WTC11 (cell line): Measurements from ENCODE around the gene VPS52. TPM values are rescaled to one million over a fixed set of nuclear protein-coding genes. Genes with fewer than 3 reads are reported as not detected.

Source experiments
- ATAC-seq: fragments of 200-7000 bp; cut with Tn5 transposase; 2 replicates; pipeline ENCODE4 v1.10.0; 2021; ENCODE audit warnings: mild to moderate bottlenecking, moderate library complexity
- CTCF ChIA-PET: fragments of 300-600 bp; sonication (Branson Sonifier 250); formaldehyde crosslinking; loops from one replicate; lab custom pipeline; 2021; ENCODE audit warnings: antibody characterized with exemption; lab: Charles Lee
- POLR2A ChIA-PET: fragments of 350-600 bp; sonication (Branson Sonifier 250); formaldehyde crosslinking; loops from one replicate; lab custom pipeline; 2021; ENCODE audit warnings: antibody characterized with exemption; lab: Charles Lee
- DNase-seq: peaks from one replicate; pipeline ENCODE4 v3.0.0; 2021; ENCODE audit warnings: low spot score
- H3K27ac Mint-ChIP-seq: 2 replicates; pipeline ENCODE4 v1.8.0; 2021; ENCODE audit warnings: mixed read lengths
- H3K27me3 Mint-ChIP-seq: 2 replicates; pipeline ENCODE4 v1.8.0; 2021; ENCODE audit warnings: low read depth, mild to moderate bottlenecking, moderate library complexity, mixed read lengths
- H3K36me3 Mint-ChIP-seq: 2 replicates; pipeline ENCODE4 v1.8.0; 2021; ENCODE audit warnings: mixed read lengths
- H3K4me1 Mint-ChIP-seq: 2 replicates; pipeline ENCODE4 v1.8.0; 2022; ENCODE audit warnings: mixed read lengths
- H3K4me3 Mint-ChIP-seq: 2 replicates; pipeline ENCODE4 v1.8.0; 2021; ENCODE audit warnings: mild to moderate bottlenecking, moderate library complexity, mixed read lengths
- H3K9me3 Mint-ChIP-seq: 2 replicates; pipeline ENCODE4 v1.8.0; 2021; ENCODE audit warnings: mixed read lengths
- EMX1 ChIP-seq: fragments of 250-450 bp; sonication (Bioruptor Pico); IDR thresholded peaks from 2 replicates; pipeline ENCODE4 v1.8.0; 2021; ENCODE audit warnings: mild to moderate bottlenecking
- FOXJ3 ChIP-seq: sonication (generic); formaldehyde crosslinking; IDR thresholded peaks from 2 replicates; pipeline ENCODE4 v1.9.0; 2021; ENCODE audit warnings: missing genetic modification reagents, mild to moderate bottlenecking, borderline replicate concordance
- JAZF1 ChIP-seq: fragments of 250-450 bp; sonication (Bioruptor Pico); IDR thresholded peaks from 2 replicates; pipeline ENCODE4 v1.9.0; 2021; ENCODE audit warnings: moderate library complexity, mild to moderate bottlenecking, inconsistent platforms
- NFYB ChIP-seq: sonication (generic); formaldehyde crosslinking; conservative IDR thresholded peaks from 2 replicates; pipeline ENCODE4 v1.8.0; 2022; ENCODE audit warnings: low read depth, missing genetic modification reagents
- NR2C2 ChIP-seq: sonication (generic); formaldehyde crosslinking; IDR thresholded peaks from 2 replicates; pipeline ENCODE4 v1.8.0; 2022; ENCODE audit warnings: mild to moderate bottlenecking, missing genetic modification reagents
- OVOL2 ChIP-seq: fragments of 250-450 bp; sonication (Bioruptor Pico); IDR thresholded peaks from 2 replicates; pipeline ENCODE4 v1.9.0; 2021; ENCODE audit warnings: mild to moderate bottlenecking, borderline replicate concordance
- PRRX2 ChIP-seq: fragments of 250-450 bp; sonication (Bioruptor Pico); IDR thresholded peaks from 2 replicates; pipeline ENCODE4 v1.8.0; 2021; ENCODE audit warnings: mild to moderate bottlenecking
- RELA ChIP-seq: sonication (generic); formaldehyde crosslinking; IDR thresholded peaks from 2 replicates; pipeline ENCODE4 v1.8.1; 2022; ENCODE audit warnings: missing genetic modification reagents, mild to moderate bottlenecking, borderline replicate concordance
- ZNF121 ChIP-seq: sonication (generic); formaldehyde crosslinking; IDR thresholded peaks from 2 replicates; pipeline ENCODE4 v1.8.0; 2023; ENCODE audit warnings: missing genetic modification reagents
- total RNA-seq: library from RNA; stranded (reverse); gene quantifications from 3 replicates; pipeline ENCODE4 v1.2.3, GENCODE V29; 2021
- TF ChIP-seq, protein P1 (sequence below): sonication (generic); formaldehyde crosslinking; IDR thresholded peaks from 2 replicates; pipeline ENCODE4 v1.8.1; 2022; ENCODE audit warnings: mild to moderate bottlenecking, moderate library complexity, missing genetic modification reagents
- TF ChIP-seq, protein P2 (sequence below): sonication (generic); formaldehyde crosslinking; IDR thresholded peaks from 2 replicates; pipeline ENCODE4 v1.8.1; 2023; ENCODE audit warnings: mild to moderate bottlenecking, missing genetic modification reagents, moderate library complexity
- TF ChIP-seq, protein P3 (sequence below): fragments of 250-450 bp; sonication (Bioruptor Pico); IDR thresholded peaks from 2 replicates; pipeline ENCODE4 v1.8.0; 2021; ENCODE audit warnings: mild to moderate bottlenecking
- TF ChIP-seq, protein P4 (sequence below): fragments of 250-450 bp; sonication (Bioruptor Pico); IDR thresholded peaks from 2 replicates; pipeline ENCODE4 v1.9.0; 2021; ENCODE audit warnings: mild to moderate bottlenecking
- TF ChIP-seq, protein P5 (sequence below): sonication (generic); formaldehyde crosslinking; IDR thresholded peaks from 2 replicates; pipeline ENCODE4 v1.8.1; 2023; ENCODE audit warnings: mild to moderate bottlenecking, moderate library complexity, missing genetic modification reagents
- TF ChIP-seq, protein P6 (sequence below): fragments of 250-450 bp; sonication (Bioruptor Pico); IDR thresholded peaks from 2 replicates; pipeline ENCODE4 v1.9.0; 2021; ENCODE audit warnings: mild to moderate bottlenecking
- TF ChIP-seq, protein P7 (sequence below): fragments of 200-600 bp; IDR thresholded peaks from 2 replicates; pipeline ENCODE4 v1.8.0; 2022; ENCODE audit warnings: antibody characterized with exemption

The VPS52 gene
- total RNA-seq, 1 experiment from 2014 or later = 46.8 TPM

DNA sequence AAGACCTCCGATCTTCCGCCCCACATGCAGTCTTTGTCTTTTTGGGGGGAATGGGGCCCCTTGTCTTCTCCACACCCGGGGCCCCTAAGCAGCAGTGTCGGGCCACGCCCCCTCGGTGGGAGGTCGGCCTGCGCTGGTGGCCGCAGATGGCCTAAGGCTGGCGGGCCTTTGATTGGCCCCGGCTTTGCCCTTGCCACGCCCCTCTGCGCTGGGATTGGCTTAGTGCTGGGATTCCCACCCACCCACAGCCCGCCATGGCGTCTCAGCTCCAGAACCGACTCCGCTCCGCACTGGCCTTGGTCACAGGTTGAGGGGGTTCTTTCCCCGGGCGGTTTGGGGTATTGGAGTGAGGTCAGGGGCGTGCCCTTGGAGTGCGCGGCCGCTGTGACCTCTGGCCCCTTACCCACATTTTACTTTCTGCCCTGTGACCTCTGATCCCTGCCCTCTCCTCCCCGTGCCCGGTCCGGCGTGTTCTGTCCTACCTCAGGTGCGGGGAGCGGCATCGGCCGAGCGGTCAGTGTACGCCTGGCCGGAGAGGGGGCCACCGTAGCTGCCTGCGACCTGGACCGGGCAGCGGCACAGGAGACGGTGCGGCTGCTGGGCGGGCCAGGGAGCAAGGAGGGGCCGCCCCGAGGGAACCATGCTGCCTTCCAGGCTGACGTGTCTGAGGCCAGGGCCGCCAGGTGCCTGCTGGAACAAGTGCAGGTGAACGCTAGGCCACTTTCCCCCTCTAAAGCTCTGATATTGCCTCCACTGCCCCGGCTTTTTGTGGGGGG, 67.1 kb downstream of the VPS52 start, which contains the start of gene HSD17B8 (continued):
- TF ChIP-seq, protein P1, sequence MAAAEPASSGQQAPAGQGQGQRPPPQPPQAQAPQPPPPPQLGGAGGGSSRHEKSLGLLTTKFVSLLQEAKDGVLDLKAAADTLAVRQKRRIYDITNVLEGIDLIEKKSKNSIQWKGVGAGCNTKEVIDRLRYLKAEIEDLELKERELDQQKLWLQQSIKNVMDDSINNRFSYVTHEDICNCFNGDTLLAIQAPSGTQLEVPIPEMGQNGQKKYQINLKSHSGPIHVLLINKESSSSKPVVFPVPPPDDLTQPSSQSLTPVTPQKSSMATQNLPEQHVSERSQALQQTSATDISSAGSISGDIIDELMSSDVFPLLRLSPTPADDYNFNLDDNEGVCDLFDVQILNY (CRISPR knock-in tag) = 0 out of 2 replicates have a peak, but pooled peaks have one; percentile 28
- TF ChIP-seq, protein P2, sequence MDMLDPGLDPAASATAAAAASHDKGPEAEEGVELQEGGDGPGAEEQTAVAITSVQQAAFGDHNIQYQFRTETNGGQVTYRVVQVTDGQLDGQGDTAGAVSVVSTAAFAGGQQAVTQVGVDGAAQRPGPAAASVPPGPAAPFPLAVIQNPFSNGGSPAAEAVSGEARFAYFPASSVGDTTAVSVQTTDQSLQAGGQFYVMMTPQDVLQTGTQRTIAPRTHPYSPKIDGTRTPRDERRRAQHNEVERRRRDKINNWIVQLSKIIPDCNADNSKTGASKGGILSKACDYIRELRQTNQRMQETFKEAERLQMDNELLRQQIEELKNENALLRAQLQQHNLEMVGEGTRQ = no peak
- TF ChIP-seq, protein P3, sequence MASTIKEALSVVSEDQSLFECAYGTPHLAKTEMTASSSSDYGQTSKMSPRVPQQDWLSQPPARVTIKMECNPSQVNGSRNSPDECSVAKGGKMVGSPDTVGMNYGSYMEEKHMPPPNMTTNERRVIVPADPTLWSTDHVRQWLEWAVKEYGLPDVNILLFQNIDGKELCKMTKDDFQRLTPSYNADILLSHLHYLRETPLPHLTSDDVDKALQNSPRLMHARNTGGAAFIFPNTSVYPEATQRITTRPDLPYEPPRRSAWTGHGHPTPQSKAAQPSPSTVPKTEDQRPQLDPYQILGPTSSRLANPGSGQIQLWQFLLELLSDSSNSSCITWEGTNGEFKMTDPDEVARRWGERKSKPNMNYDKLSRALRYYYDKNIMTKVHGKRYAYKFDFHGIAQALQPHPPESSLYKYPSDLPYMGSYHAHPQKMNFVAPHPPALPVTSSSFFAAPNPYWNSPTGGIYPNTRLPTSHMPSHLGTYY (CRISPR knock-in tag) = 0 out of 2 replicates have a peak, but pooled peaks have one; percentile 57
- TF ChIP-seq OVOL2 (no peak), FOXJ3 (CRISPR knock-in tag) (no peak), EMX1 (CRISPR knock-in tag) (no peak), PRRX2 (CRISPR knock-in tag) (peak; percentile 58; the same call in 1 of the 2 replicates), NFYB (CRISPR knock-in tag) (peak; percentile 84)
- TF ChIP-seq, protein P4, sequence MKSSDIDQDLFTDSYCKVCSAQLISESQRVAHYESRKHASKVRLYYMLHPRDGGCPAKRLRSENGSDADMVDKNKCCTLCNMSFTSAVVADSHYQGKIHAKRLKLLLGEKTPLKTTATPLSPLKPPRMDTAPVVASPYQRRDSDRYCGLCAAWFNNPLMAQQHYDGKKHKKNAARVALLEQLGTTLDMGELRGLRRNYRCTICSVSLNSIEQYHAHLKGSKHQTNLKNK (CRISPR knock-in tag) = 0 out of 2 replicates have a peak, but pooled peaks have one; percentile 40
- TF ChIP-seq, protein P5, sequence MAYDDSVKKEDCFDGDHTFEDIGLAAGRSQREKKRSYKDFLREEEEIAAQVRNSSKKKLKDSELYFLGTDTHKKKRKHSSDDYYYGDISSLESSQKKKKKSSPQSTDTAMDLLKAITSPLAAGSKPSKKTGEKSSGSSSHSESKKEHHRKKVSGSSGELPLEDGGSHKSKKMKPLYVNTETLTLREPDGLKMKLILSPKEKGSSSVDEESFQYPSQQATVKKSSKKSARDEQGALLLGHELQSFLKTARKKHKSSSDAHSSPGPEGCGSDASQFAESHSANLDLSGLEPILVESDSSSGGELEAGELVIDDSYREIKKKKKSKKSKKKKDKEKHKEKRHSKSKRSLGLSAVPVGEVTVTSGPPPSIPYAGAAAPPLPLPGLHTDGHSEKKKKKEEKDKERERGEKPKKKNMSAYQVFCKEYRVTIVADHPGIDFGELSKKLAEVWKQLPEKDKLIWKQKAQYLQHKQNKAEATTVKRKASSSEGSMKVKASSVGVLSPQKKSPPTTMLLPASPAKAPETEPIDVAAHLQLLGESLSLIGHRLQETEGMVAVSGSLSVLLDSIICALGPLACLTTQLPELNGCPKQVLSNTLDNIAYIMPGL (CRISPR knock-in tag) = peak; percentile 43; the same call in 1 of the 2 replicates
- TF ChIP-seq, all 79 proteins: peak for 15

DNA sequence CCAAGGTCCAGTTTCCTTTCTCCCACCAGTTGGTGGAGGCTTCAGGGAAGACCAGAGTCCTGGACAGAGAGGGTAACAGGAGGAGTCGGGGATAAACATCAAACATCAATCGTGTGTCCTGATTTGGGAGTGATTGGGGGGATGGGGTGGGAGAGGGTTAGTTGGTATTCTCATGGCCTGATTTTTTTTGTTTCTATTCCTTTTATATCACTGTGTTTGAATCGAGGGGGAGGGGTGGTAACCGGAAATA, 67.6 kb downstream of the VPS52 start:
- H3K27ac Mint-ChIP-seq = no peak overlapping the region; the same call in 1 of the 2 replicates
- H3K27me3 Mint-ChIP-seq = peaks cover 28% of the 10 kb centered on the region
- no peaks in the 10 kb centered on the region for H3K9me3 Mint-ChIP-seq
- peak overlapping the region; percentile 51 for H3K4me3 Mint-ChIP-seq
- ATAC-seq = no peak
- H3K36me3 Mint-ChIP-seq = peaks cover 27% of the 10 kb centered on the region
- DNase-seq = no peak
- ChIA-PET CTCF (interaction anchor here (0.6 to 2.4 kb wide), 5 partner anchors 9 to 83 kb away, joined by 3 to 31 read pairs (median 5); no protein-coding TSS in a partner anchor), POLR2A (interaction anchor here (1.0 to 2.0 kb wide), 2 partner anchors 39 to 232 kb away, joined by 4 to 8 read pairs; no protein-coding TSS in a partner anchor)
- TF ChIP-seq, protein P6, sequence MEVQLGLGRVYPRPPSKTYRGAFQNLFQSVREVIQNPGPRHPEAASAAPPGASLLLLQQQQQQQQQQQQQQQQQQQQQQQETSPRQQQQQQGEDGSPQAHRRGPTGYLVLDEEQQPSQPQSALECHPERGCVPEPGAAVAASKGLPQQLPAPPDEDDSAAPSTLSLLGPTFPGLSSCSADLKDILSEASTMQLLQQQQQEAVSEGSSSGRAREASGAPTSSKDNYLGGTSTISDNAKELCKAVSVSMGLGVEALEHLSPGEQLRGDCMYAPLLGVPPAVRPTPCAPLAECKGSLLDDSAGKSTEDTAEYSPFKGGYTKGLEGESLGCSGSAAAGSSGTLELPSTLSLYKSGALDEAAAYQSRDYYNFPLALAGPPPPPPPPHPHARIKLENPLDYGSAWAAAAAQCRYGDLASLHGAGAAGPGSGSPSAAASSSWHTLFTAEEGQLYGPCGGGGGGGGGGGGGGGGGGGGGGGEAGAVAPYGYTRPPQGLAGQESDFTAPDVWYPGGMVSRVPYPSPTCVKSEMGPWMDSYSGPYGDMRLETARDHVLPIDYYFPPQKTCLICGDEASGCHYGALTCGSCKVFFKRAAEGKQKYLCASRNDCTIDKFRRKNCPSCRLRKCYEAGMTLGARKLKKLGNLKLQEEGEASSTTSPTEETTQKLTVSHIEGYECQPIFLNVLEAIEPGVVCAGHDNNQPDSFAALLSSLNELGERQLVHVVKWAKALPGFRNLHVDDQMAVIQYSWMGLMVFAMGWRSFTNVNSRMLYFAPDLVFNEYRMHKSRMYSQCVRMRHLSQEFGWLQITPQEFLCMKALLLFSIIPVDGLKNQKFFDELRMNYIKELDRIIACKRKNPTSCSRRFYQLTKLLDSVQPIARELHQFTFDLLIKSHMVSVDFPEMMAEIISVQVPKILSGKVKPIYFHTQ (CRISPR knock-in tag) = no peak
- TF ChIP-seq OVOL2 (no peak), NR2C2 (no peak), PRRX2 (CRISPR knock-in tag) (no peak), RELA (CRISPR knock-in tag) (no peak), ZNF121 (CRISPR knock-in tag) (no peak), JAZF1 (CRISPR knock-in tag) (no peak)
- TF ChIP-seq, protein P7, sequence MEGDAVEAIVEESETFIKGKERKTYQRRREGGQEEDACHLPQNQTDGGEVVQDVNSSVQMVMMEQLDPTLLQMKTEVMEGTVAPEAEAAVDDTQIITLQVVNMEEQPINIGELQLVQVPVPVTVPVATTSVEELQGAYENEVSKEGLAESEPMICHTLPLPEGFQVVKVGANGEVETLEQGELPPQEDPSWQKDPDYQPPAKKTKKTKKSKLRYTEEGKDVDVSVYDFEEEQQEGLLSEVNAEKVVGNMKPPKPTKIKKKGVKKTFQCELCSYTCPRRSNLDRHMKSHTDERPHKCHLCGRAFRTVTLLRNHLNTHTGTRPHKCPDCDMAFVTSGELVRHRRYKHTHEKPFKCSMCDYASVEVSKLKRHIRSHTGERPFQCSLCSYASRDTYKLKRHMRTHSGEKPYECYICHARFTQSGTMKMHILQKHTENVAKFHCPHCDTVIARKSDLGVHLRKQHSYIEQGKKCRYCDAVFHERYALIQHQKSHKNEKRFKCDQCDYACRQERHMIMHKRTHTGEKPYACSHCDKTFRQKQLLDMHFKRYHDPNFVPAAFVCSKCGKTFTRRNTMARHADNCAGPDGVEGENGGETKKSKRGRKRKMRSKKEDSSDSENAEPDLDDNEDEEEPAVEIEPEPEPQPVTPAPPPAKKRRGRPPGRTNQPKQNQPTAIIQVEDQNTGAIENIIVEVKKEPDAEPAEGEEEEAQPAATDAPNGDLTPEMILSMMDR = no peak
- peaks cover 51% of the 10 kb centered on the region for H3K4me1 Mint-ChIP-seq
